Right renal cortex interstitium (tissue), 3 donors: ENCODE results near the gene ZFAND3. TPM values are rescaled to one million over a fixed set of nuclear protein-coding genes. Genes with fewer than 3 reads are reported as not detected.
"Not testable (repeated sequence)": the region's sequence is repeated elsewhere in the genome, so short reads cannot be mapped to it uniquely, and the experiment has no call there.

Experiments used
- DNase-seq, 3 donors: peaks; one replicate each; pipeline ENCODE4 v3.0.0-alpha.2; 2013; ENCODE audit warnings: low read depth in 3 of 3, low spot score in 2 of 3
- polyA plus RNA-seq, 3 donors: library from polyadenylated mRNA; unstranded; fragments of 120-200 nt; gene quantifications; one replicate each; pipeline ENCODE4 v1.2.1, GENCODE V29; 2013; ENCODE audit not compliant: insufficient read length in 3 of 3

The ZFAND3 gene
- polyA plus RNA-seq, 3 donors, result 164 to 166 (median 164) TPM

GRCh38 chr6:38033442-38033982 is 214.0 kb downstream of the ZFAND3 start:
- no peak for DNase-seq

DNA sequence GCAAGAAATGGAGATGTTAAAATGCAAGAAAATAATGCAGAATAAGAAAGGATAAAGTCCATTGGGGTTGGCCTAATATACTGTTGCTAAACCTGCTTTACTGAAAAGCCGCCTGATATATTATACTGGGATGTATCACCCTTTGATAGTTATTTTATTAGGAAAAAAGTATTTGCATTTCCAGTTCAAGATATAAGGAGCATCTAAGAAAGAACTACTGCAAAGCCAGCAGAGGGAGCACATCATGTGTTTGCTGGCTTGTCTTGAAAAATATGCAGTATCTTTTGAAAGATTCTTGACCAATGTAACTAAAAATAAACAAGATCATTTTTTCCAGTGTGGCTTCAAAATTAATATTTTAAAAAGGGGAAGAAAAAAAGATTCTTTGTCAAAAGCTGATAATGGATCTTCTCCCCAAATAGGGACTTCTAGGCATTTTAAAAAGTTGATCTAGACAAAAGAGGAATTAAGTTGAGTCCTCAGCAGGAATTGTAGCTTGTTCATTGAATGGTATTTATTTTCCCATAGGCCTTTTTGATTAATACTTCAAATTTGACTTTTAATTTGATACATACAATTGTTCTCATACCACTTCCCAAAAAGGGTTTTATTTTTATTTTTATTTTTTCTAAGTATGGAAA is 214.9 kb downstream of the ZFAND3 start:
- DNase-seq, result peak in 2 of 3 donors; percentile 10 to 16

DNA sequence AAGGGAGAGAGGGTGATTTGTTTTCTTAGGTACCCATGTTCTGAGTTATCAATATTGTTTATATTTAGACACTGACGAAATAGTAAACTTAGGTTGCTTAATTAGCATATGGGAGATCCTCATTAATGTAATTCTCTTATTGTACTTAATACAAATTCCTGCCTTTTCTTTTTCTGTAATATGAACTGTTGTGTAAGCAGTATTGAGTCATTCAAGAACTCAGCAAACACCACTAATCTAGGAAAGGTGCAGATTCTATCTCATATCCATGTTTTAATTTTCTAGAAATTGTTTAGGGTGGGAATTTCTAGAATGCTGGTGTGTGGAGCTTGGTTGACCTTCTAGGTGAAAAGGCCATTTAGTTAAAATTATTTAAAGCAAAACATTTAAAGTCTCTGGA is 216.0 kb downstream of the ZFAND3 start:
- DNase-seq, result no peak

DNA sequence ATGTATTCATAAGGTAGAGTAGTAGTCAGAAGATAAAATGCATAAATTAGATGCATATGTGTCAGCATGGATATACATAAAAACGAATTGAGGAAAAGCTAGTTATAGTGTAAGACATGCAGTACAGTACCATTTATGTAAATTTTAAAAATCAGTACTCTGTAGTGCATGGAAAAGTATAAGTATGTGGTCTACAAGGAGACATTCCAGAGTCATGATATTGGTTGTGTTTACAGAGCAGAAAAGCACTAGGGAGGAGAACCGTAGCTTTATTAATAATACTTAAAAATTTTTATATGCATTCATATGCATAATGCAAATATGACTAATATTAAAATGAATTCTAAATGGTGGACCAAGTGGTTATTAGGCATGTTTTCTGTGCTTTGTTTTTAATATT is 220.0 kb downstream of the ZFAND3 start:
- DNase-seq, result no peak

DNA sequence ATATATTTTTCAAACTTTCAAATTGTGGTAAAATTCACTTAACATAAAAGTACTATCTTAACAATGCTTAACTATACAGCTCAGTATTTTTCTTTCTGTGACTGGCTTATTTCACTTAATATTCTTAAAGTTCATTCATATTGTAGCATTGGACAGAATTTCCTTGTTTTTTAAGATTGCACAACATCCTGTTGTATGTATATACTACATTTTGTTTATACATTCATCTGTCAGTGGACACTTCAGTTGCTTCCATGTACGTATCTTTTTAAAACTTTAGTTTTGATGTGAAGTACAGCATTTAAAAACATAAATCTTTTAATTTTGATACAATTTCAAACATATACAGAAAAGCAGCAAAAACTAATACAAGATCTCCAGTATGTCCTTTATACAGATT is 220.7 kb downstream of the ZFAND3 start:
- DNase-seq, result no peak

GRCh38 chr6:38043259-38043753 is 223.8 kb downstream of the ZFAND3 start:
- no peak for DNase-seq

DNA sequence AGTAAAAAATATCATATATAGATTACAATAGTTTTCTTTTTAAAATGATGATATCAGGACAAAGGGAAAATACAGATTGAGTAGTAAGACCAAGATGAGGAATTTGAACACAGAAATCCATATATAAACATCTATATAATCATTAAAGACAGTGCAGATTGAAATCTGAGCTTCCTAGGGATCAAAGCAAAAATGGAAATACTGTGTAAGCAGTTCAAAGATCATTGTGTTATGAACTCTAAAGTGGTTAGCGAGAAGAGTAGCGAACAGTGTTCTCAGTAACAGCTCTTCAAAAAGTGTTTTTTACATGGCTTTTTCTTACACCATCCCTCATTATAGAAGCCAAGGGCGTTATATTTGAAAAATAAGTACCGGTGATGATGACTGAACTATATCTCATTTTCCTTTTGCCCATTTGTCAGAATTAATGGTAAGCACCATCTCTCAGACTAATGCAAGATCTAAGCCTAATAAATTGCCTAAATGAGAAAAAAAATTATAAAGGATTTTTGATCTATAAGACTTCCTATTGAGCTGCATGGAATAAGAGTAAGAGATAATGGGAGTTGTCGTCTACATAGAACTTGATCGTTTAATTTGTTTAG is 226.3 kb downstream of the ZFAND3 start:
- no peak for DNase-seq

DNA sequence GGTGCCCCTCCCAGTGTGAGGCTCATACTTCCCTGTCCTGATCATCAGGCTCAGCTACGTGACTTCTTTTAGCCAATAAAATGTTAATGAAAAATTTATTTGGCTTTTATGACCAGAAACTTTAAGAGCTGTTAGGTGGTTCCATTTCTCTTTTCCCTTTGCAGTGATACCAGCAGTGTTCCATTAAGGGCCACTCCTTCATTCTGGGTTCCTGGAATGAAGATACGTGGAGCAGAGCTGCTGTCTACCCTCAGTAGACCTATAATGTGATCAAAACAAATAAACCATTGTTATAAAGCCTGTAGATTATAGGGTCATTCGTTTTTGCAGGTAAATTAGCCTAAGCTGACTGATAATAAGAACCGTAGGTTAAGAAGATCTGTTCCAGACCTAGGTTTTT is 228.0 kb downstream of the ZFAND3 start:
- DNase-seq, result no peak

DNA sequence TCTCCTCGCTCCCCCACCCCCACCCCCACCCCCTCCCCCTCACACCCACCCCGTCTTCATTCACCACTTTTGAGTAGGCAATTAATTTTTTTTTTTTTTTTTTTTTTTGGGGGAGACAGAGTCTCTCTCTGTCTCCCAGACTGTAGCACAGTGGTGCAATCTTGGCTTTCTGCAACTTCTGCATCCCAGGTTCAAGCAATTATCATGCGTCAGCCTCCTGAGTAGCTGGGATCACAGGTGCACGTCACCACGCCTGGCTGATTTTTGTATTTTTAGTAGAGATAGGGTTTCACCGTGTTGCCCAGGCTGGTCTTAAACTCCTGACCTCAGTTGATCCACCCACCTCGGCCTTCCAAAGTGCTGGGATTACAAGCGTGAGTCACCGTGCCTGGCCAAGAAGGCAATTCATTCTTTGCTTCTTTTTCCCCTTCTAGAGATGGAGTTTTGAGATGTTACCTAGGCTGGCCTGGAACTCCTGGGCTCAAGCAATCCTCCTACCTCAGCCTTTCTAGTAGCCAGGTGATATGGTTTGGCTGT is 230.4 kb downstream of the ZFAND3 start:
- not testable (repeated sequence) for DNase-seq

- no peak for DNase-seq
Measured at GRCh38 chr6:38051819-38052434, 232.4 kb downstream of the ZFAND3 start.

DNA sequence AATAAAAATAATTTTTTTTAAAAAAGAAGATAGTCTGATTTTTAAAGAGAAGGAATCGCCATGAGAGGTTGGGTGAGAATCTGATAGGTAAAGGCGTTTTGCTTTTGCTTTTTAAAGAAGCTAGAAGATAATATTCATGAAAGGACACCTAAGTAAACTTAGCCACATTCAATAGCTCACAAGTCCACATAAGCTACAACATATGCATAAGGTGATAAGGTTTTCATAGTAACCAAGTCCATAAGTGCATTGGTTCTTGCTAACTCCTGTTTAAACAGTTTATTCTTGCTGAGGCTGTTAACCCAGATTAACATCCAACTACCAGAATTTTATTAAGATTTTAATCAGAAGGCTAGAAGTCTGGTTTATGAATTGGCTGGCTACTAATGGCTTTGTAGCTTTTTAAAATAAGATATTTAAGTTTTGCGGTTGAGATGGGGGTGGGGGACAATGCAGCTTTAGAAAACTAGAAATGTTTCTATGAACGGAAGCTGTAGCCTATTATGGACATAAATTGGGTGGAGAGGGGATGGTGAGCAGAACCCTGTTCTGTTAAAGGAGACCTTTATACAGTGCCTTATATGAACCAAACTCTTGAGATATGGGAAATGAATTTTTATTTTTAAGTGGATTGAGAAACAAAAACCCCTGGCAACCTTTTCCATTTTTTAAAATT is 235.1 kb downstream of the ZFAND3 start:
- no peak for DNase-seq

GRCh38 chr6:38055203-38055589 is 235.7 kb downstream of the ZFAND3 start:
- no peak for DNase-seq

- no peak for DNase-seq
Measured at GRCh38 chr6:38056361-38056760, 236.8 kb downstream of the ZFAND3 start.

- DNase-seq, result no peak
Measured at GRCh38 chr6:38057994-38058393, 238.5 kb downstream of the ZFAND3 start.

DNA sequence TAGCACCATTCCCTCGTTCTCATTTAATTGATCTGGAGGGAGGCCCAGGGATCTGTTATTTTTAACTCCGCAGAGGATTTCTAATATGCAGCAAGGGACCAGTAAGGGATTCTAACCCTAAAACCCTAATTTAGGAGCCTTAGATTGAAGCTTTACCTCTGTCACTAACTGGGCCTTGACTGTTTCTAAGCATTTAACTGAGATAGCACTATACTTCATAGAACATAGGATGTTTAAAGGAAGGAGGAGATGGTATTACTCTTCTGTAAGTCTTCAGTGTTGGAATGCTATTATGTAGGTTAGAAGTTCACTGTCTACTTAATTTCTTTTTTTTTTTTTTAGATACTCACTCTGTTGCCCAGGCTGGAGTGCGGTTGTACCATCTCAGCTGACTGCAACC is 242.5 kb downstream of the ZFAND3 start:
- no peak for DNase-seq

- DNase-seq, result no peak
Measured at GRCh38 chr6:38063973-38064372, 244.4 kb downstream of the ZFAND3 start.

- DNase-seq, result no peak
Measured at GRCh38 chr6:38064431-38064830, 244.9 kb downstream of the ZFAND3 start.

- no peak for DNase-seq
Measured at GRCh38 chr6:38065734-38066305, 246.3 kb downstream of the ZFAND3 start.

DNA sequence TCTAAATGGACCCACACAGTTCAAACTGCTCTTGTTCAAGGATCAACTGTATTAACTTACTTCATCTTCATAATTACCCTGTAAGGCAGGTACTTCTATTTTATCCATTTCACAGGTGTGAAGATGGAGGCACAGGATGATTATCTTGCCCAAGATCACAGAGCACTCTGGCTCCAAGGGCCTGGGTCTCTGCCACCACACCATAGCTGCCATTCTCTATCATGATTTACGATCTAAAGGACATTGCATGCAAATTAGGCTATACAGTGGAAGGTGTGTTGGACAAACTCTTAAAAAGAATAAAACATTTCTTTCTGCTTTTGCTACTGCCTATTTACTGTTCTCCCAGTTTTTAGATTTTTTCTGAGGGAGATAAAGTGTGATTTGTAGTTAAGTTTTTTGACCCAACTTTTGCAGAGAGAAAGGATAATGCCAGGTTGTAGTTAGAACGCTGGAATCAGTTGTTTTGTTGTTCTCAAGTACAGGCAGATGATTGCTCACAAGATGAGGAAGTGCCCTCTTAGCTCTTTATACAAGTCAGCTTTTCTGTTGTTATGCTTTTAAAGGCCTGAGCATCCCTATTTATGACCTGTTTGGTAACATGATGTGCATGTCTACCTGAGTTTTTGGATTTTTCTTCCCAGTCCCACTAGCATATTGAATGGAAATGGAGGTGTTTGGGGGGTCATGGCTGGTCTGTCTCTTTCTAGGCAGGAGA is 247.9 kb downstream of the ZFAND3 start:
- DNase-seq, result no peak
